ENCODE data around the gene CNTNAP2. TPM values are rescaled to one million over a fixed set of nuclear protein-coding genes. Genes with fewer than 3 reads are reported as not detected.

CNTNAP2 gene
- total and polyA plus RNA-seq, 2 of the 8 experiments (the other 6 are each of a cell fraction or from before 2014, with no cell fraction given), result 27.9 to 71.0 TPM

DNA sequence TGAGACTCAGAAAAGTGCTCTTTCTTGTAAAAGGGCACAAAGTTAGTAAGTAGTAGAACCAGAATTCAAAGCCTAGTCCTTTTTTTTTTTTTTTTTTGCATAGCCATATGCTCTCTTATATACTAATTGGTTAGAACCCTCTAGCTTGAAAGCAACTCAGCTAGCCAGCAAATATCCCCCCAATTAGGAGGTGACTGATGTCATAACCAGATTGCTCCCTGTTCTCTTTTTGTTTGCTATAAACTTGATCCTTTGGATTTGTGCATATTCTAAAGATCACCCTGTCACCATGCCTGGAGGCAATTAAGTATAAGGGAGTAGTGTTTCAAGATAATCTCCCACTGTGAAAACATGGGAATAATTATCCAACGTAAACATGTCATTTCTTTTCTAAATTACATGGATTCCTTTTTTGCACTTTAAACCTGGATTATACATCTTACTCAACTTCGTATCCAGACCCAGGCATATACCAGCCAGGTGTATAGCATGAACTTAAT is 963.4 kb downstream of the CNTNAP2 start:
- H3K36me3 ChIP-seq (ENCODE audit: control insufficient read depth in 2 of 4, insufficient read depth in 4 of 4, low read length in 3 of 4), result no peaks in the 10 kb centered on the region
- POLR2A ChIA-PET (ENCODE audit: partially characterized antibody), result no interaction called here
- H4K20me1 ChIP-seq (replicated peaks in 1 of 2; ENCODE audit: control insufficient read depth in 1 of 2, insufficient read depth in 2 of 2, low read length in 2 of 2), result no peaks in the 10 kb centered on the region
- no peak overlapping the region for H4K5ac ChIP-seq (ENCODE audit: insufficient read length, low read depth, low read length)
- H2BK5ac ChIP-seq (ENCODE audit: low read depth, low read length), result no peak overlapping the region
- no peak overlapping the region for H3K27ac ChIP-seq (ENCODE audit: low read depth, low read length)
- WGBS, 2 experiments (ENCODE audit: extremely low coverage in 1 of 2, insufficient coverage in 1 of 2, insufficient read length in 1 of 2, insufficient replicate concordance in 2 of 2, low coverage in 1 of 2, low lambda C conversion rate in 2 of 2, missing lambda C conversion rate in 1 of 2), result 85% methylated on average over 2 of the region's 2 CpGs; no CpG with 5 or more reads in 1 of the 2 experiments
- no peak overlapping the region for H2AFZ ChIP-seq (ENCODE audit: low read length)
- H3K23me2 ChIP-seq (ENCODE audit: low read depth, low read length), result no peaks in the 10 kb centered on the region
- no peak overlapping the region for H3K18ac ChIP-seq (ENCODE audit: extremely low read depth, low read length)
- H3K79me1 ChIP-seq (ENCODE audit: low read depth, low read length), result no peaks in the 10 kb centered on the region
- H2AK5ac ChIP-seq (ENCODE audit: low read depth, low read length), result no peak overlapping the region
- FAIRE-seq, result no peak
- no peak for DNase-seq (ENCODE audit: low read depth in 1 of 2, low spot score in 2 of 2)
- CTCF ChIA-PET (ENCODE audit: partially characterized antibody), result interaction anchor here (0.7 kb wide), 1 partner anchor 12 kb away, joined by 3 read pairs; no protein-coding TSS in a partner anchor
- H2BK15ac ChIP-seq (ENCODE audit: low read length), result no peak overlapping the region
- H3K14ac ChIP-seq (ENCODE audit: insufficient read length), result no peak overlapping the region
- no peak overlapping the region for H3K23ac ChIP-seq (ENCODE audit: insufficient read length)
- no peak overlapping the region for H3K9ac ChIP-seq (replicated peaks in 1 of 4; ENCODE audit: extremely low read depth in 1 of 4, low read depth in 3 of 4, low read length in 3 of 4)
- no peaks in the 10 kb centered on the region for H3K9me3 ChIP-seq (ENCODE audit: insufficient read depth in 2 of 2, low read depth in 1 of 2, low read length in 1 of 2)
- no peak overlapping the region for H3K56ac ChIP-seq (replicated peaks; ENCODE audit: insufficient read length, low read depth, low read length)
- H3K27me3 ChIP-seq (replicated peaks in 1 of 4; ENCODE audit: control insufficient read depth in 3 of 4, extremely low read depth in 1 of 4, insufficient read depth in 3 of 4, low read length in 3 of 4), result no peaks in the 10 kb centered on the region
- H4K91ac ChIP-seq (replicated peaks; ENCODE audit: insufficient read length, low read length), result no peak overlapping the region
- no peak overlapping the region for H4K8ac ChIP-seq (ENCODE audit: extremely low read depth, insufficient read depth, low read length)
- no peak overlapping the region for H2BK20ac ChIP-seq (ENCODE audit: low read length)
- no peaks in the 10 kb centered on the region for H3K4me1 ChIP-seq (replicated peaks in 1 of 4; ENCODE audit: control insufficient read depth in 3 of 4, insufficient read depth in 4 of 4, low read length in 3 of 4)
- no peak overlapping the region for H2BK12ac ChIP-seq (ENCODE audit: low read depth, low read length)
- no peak overlapping the region for H3K4me3 ChIP-seq (ENCODE audit: extremely low read depth in 1 of 4, insufficient read depth in 2 of 4, low read depth in 3 of 4, low read length in 4 of 4)
- no peak overlapping the region for H3K4me2 ChIP-seq (ENCODE audit: insufficient read depth in 1 of 2, low read depth in 2 of 2, low read length in 2 of 2)
- H3K79me2 ChIP-seq (ENCODE audit: control insufficient read depth in 1 of 2, insufficient read depth in 2 of 2, low read length in 2 of 2), result no peaks in the 10 kb centered on the region
- H3K4ac ChIP-seq (replicated peaks; ENCODE audit: insufficient read length, low read depth, low read length), result no peak overlapping the region
- no peak overlapping the region for H2BK120ac ChIP-seq (replicated peaks; ENCODE audit: low read depth, low read length)
- TF ChIP-seq CHD1 (IDR thresholded peaks at IDR 0.05; ENCODE audit: low read depth, low read length) (no peak), EGR1 (IDR thresholded peaks at IDR 0.05; ENCODE audit: borderline replicate concordance, low read depth, low read length) (no peak), TEAD4 (IDR thresholded peaks at IDR 0.05; ENCODE audit: low read depth, low read length) (no peak), SIX5 (IDR thresholded peaks at IDR 0.05; ENCODE audit: low read depth, low read length) (no peak), TAF1 (IDR thresholded peaks at IDR 0.05; ENCODE audit: low read depth, low read length) (no peak), CEBPB (IDR thresholded peaks at IDR 0.05; ENCODE audit: low read depth, low read length) (no peak), RAD21 (IDR thresholded peaks at IDR 0.05 in 1 of 2, conservative IDR thresholded peaks at IDR 0.05 in 1 of 2; ENCODE audit: low read depth in 2 of 2, low read length in 2 of 2) (no peak), POLR2AphosphoS5 (IDR thresholded peaks at IDR 0.05; ENCODE audit: low read depth, low read length) (no peak), TAF7 (optimal IDR thresholded peaks at IDR 0.05; ENCODE audit: borderline replicate concordance, low read depth, low read length) (no peak)
- TF ChIP-seq, protein P1, sequence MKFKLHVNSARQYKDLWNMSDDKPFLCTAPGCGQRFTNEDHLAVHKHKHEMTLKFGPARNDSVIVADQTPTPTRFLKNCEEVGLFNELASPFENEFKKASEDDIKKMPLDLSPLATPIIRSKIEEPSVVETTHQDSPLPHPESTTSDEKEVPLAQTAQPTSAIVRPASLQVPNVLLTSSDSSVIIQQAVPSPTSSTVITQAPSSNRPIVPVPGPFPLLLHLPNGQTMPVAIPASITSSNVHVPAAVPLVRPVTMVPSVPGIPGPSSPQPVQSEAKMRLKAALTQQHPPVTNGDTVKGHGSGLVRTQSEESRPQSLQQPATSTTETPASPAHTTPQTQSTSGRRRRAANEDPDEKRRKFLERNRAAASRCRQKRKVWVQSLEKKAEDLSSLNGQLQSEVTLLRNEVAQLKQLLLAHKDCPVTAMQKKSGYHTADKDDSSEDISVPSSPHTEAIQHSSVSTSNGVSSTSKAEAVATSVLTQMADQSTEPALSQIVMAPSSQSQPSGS (IDR thresholded peaks at IDR 0.05; ENCODE audit: low read length), result no peak
- TF ChIP-seq, protein P2, sequence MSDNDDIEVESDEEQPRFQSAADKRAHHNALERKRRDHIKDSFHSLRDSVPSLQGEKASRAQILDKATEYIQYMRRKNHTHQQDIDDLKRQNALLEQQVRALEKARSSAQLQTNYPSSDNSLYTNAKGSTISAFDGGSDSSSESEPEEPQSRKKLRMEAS (IDR thresholded peaks at IDR 0.05), result no peak
